SJCRH30 (cell line): ENCODE data around the gene EVX2. TPM values are rescaled to one million over a fixed set of nuclear protein-coding genes. Genes with fewer than 3 reads are reported as not detected.
A peak's percentile ranks its signal among the peaks of the same experiment; 100 is the strongest.

Source experiments
- DNase-seq, 2 experiments: peaks; one replicate each; pipeline ENCODE4 v3.0.0-alpha.2; 2015 to 2020
- H3K27ac ChIP-seq: fragments of 250-450 bp; sonication (Bioruptor Pico); 2 replicates; pipeline ENCODE4 v1.5.1; 2020; ENCODE audit warnings: mild to moderate bottlenecking, moderate library complexity
- H3K27me3 ChIP-seq: fragments of 250-450 bp; sonication (Bioruptor Pico); 2 replicates; pipeline ENCODE4 v1.5.1; 2020; ENCODE audit warnings: mild to moderate bottlenecking, moderate library complexity
- H3K36me3 ChIP-seq: fragments of 250-450 bp; sonication (Bioruptor Pico); 2 replicates; pipeline ENCODE4 v1.5.1; 2020; ENCODE audit warnings: mild to moderate bottlenecking, moderate library complexity
- H3K4me1 ChIP-seq: fragments of 250-450 bp; sonication (Bioruptor Pico); 2 replicates; pipeline ENCODE4 v1.5.1; 2020; ENCODE audit warnings: mild to moderate bottlenecking, moderate library complexity
- H3K4me3 ChIP-seq: fragments of 250-450 bp; sonication (Bioruptor Pico); 2 replicates; pipeline ENCODE4 v1.5.1; 2020; ENCODE audit warnings: mild to moderate bottlenecking, moderate library complexity
- H3K9me3 ChIP-seq: fragments of 250-450 bp; sonication (Bioruptor Pico); replicated peaks from 2 replicates; pipeline ENCODE4 v1.5.1; 2020; ENCODE audit warnings: mild to moderate bottlenecking, moderate library complexity
- total RNA-seq: library from RNA; depleted of rRNA; stranded (reverse); fragments of >200 nt; shearing (Covaris generic); gene quantifications from 2 replicates; pipeline ENCODE4 v1.2.3, GENCODE V29; 2014

EVX2 gene
- total RNA-seq, 1 experiment from 2014 or later, result not detected

- Histone ChIP-seq H3K4me3 (peak overlapping the region; percentile 73), H3K27ac (peak overlapping the region; percentile 65), H3K36me3 (no peaks in the 10 kb centered on the region), H3K9me3 (no peaks in the 10 kb centered on the region), H3K27me3 (no peaks in the 10 kb centered on the region), H3K4me1 (no peaks in the 10 kb centered on the region)
- no peak for DNase-seq
These were observed 14.1 kb upstream of the EVX2 start for GRCh38 chr2:176097820-176098365.

DNA sequence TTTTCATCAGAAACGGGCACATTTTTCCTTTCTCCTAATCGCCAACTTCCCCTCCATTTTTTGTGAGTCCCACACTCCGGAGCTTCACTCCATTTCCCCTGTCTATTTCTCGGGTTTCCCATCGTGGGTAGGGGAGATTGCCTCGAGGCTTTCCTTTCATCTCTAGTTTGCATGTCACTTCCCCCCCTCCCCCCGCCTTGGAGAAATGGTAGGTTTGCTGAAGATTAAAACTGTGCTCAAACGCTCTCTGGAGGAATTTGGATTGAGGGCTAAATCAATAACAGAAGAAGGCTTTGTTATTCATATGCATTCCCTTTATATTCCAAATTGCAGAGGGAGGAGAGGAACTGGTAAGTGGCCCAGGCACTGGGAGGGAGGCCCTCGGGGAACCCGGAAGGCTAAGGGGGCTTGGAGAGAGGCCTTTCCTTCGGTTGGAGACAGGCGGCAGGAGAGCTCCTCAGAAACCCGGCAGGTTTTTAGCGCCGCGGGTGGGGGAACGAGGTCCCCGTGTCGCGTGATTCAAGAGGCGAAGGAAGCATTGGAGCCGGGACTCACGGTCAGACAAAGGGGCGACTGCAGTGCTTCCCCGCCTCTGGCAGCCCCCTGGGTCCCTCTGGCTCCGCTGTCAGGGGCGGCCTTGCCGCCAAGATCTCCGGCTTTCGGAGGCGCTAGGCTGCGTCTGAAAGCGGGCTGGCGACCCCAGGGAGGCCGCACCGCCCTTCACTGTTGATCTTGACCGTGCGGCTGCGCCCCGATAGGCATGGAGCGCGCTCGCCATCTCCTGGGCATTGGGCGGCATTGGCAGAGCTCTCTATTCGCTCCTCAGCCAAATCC lies 13.4 kb upstream of the EVX2 start:
- H3K4me1 ChIP-seq, result no peaks in the 10 kb centered on the region
- H3K36me3 ChIP-seq, result no peaks in the 10 kb centered on the region
- peak overlapping the region; percentile 73 for H3K4me3 ChIP-seq
- H3K27ac ChIP-seq, result peak overlapping the region; percentile 65
- H3K27me3 ChIP-seq, result no peaks in the 10 kb centered on the region
- peak; percentile 85 to 95 for DNase-seq
- H3K9me3 ChIP-seq, result no peaks in the 10 kb centered on the region

- Histone ChIP-seq H3K27me3 (no peaks in the 10 kb centered on the region; the same call in 1 of the 2 replicates), H3K27ac (peak overlapping the region; percentile 65), H3K36me3 (no peaks in the 10 kb centered on the region), H3K4me1 (no peaks in the 10 kb centered on the region), H3K4me3 (peak overlapping the region; percentile 73), H3K9me3 (no peaks in the 10 kb centered on the region)
- DNase-seq, result peak in 1 of 2 experiments; percentile 44
These were observed 12.7 kb upstream of the EVX2 start for GRCh38 chr2:176096243-176096985.

GRCh38 chr2:176095421-176095820 lies 11.7 kb upstream of the EVX2 start:
- DNase-seq, result no peak
- Histone ChIP-seq H3K27me3 (no peaks in the 10 kb centered on the region; the same call in 1 of the 2 replicates), H3K27ac (no peak overlapping the region)

DNA sequence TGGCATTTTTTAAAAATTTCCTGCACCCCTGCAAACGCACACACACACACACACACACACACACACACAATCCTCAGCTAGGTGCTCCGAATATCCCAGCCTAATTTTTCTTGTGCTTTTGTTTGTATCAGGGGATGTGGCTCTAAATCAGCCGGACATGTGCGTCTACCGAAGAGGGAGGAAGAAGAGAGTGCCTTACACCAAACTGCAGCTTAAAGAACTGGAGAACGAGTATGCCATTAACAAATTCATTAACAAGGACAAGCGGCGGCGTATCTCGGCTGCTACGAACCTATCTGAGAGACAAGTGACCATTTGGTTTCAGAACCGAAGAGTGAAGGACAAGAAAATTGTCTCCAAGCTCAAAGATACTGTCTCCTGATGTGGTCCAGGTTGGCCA lies 10.6 kb upstream of the EVX2 start:
- Histone ChIP-seq H3K27me3 (no peaks in the 10 kb centered on the region; the same call in 1 of the 2 replicates), H3K9me3 (no peaks in the 10 kb centered on the region), H3K36me3 (no peaks in the 10 kb centered on the region), H3K4me1 (no peaks in the 10 kb centered on the region), H3K27ac (no peak overlapping the region), H3K4me3 (peak overlapping the region; percentile 67)
- no peak for DNase-seq

More at GRCh38 chr2:176095421-176095820, 11.7 kb upstream of the EVX2 start:
- H3K36me3 ChIP-seq, result no peaks in the 10 kb centered on the region
- no peaks in the 10 kb centered on the region for H3K4me1 ChIP-seq
- H3K4me3 ChIP-seq, result no peak overlapping the region
- no peaks in the 10 kb centered on the region for H3K9me3 ChIP-seq

- no peaks in the 10 kb centered on the region for H3K36me3 ChIP-seq
- H3K27ac ChIP-seq, result no peak overlapping the region
- H3K27me3 ChIP-seq, result no peaks in the 10 kb centered on the region; the same call in 1 of the 2 replicates
- H3K4me3 ChIP-seq, result peak overlapping the region; percentile 67
- DNase-seq, result no peak
- H3K4me1 ChIP-seq, result no peaks in the 10 kb centered on the region
- H3K9me3 ChIP-seq, result no peaks in the 10 kb centered on the region
These were observed 10.1 kb upstream of the EVX2 start for GRCh38 chr2:176093898-176094249.

DNA sequence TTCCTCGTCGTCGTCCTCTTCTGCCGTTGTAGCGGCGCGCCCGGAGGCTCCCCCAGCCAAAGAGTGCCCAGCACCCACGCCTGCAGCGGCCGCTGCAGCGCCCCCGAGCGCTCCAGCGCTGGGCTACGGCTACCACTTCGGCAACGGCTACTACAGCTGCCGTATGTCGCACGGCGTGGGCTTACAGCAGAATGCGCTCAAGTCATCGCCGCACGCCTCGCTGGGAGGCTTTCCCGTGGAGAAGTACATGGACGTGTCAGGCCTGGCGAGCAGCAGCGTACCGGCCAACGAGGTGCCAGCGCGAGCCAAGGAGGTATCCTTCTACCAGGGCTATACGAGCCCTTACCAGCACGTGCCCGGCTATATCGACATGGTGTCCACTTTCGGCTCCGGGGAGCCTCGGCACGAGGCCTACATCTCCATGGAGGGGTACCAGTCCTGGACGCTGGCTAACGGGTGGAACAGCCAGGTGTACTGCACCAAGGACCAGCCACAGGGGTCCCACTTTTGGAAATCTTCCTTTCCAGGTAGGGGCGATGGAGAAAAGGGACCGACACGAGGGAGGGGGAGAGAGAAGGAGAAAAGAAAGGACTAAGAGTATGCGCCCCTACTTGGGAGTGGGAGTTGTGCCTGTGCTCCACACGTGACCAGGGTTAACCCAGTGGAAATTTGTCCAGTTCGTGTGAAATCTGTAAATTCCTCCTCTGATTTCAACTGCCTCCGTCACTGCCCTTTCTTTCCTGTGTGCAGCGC lies 9.6 kb upstream of the EVX2 start:
- peak; percentile 60 to 69 for DNase-seq

DNA sequence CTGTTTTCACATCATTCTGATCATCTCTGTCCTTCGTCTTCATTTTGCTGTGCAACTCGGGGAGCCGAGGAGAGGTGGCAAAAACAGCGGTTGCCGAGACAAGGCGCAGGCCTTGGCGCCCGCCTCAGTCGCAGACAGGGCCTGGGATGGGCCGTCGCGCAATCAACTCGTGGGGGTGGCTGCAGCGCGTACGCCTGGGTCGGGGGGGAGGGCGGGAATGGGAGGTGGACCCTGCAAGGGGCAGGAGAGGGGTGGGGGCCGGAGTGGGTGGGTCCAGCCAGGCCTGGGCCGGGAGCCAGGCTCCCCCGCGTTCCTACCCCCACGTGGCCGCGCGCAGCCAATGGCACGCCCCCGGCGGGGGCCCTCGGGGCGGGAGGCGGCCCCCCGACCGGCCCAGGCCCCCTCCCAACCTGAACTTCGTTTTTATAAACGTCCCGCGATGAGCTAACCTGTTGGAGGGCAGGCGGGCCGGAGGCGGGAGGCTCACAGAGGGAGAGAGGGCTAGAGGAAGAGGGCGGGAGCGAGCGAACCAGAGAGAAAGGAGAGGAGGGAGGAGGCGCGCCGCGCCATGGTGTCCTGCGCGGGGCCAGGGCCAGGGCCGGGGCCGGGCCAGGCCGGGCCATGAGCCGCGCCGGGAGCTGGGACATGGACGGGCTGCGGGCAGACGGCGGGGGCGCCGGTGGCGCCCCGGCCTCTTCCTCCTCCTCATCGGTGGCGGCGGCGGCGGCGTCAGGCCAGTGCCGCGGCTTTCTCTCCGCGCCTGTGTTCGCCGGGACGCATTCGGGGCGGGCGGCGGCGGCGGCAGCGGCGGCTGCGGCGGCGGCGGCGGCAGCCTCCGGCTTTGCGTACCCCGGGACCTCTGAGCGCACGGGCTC lies 8.7 kb upstream of the EVX2 start, which contains the start of gene HOXD13:
TSS of gene HOXD13 (plus strand) at position 452 of the 875 bp plus-strand sequence. CDS start at position 622, 170 bp downstream.
- peak within 1 kb of the TSS; percentile 67 for H3K4me3 ChIP-seq

More for the DNA sequence above, 9.6 kb upstream of the EVX2 start:
- Histone ChIP-seq H3K27me3 (no peaks in the 10 kb centered on the region; the same call in 1 of the 2 replicates), H3K36me3 (no peaks in the 10 kb centered on the region), H3K27ac (no peak overlapping the region), H3K4me3 (peak overlapping the region; percentile 67), H3K4me1 (no peaks in the 10 kb centered on the region), H3K9me3 (no peaks in the 10 kb centered on the region)

DNA sequence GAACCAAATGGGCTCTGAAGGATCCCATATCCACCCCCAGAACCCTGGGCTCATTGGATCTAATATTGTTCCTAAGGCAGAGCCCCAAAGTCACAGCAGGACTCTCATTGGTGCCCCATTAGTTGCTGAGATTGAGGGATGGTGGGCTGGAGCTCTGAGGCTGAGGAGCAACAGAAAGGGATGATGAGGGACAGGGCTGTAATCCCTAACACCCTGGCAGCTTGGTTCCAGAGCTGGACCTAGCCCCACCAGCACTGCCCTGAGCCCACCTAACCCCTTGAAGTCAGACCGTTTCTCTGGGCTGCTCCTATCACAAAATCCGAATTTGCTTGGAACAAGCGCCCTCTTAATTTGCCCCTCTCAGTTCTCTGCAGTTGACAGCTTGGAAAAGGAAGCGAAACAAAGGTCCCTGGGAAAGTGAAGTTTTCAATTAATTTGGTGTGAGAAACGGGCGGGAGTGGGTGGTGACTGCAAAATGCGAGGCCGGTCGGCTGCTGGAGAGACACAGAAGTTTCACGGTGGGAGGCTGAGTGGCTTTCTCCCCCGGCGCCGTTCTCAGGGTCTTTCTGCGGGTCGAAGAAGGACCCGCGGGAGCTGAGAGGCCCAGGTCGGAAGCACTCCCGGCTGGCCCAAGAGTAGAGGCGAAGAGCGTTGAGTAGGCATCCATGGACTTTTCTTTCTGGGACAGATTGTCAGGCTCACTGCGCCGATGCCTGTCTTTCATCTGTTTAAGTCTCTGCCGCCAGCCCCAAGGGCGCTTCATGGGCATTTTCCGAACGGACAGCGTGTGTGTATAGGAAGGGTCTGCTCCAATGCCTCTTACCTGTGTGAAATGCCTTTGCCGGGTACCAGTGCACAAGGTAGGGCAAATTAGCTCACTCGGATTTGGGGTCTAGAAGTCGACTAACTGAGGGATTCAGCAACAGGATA lies 7.8 kb upstream of the EVX2 start:
- Histone ChIP-seq H3K9me3 (no peaks in the 10 kb centered on the region), H3K27ac (no peak overlapping the region), H3K4me1 (no peaks in the 10 kb centered on the region), H3K27me3 (no peaks in the 10 kb centered on the region; the same call in 1 of the 2 replicates), H3K4me3 (no peak overlapping the region), H3K36me3 (no peaks in the 10 kb centered on the region)
- DNase-seq, result no peak

More for the DNA sequence above, 8.7 kb upstream of the EVX2 start, which contains the start of gene HOXD13:
- Histone ChIP-seq H3K4me1 (no peaks in the 10 kb centered on the region), H3K9me3 (no peaks in the 10 kb centered on the region), H3K36me3 (no peaks in the 10 kb centered on the region), H3K27me3 (no peaks in the 10 kb centered on the region; the same call in 1 of the 2 replicates), H3K27ac (no peak within 1 kb of the TSS)
- peak; percentile 65 to 66 for DNase-seq

GRCh38 chr2:176090862-176091261 lies 7.1 kb upstream of the EVX2 start:
- DNase-seq, result no peak
- Histone ChIP-seq H3K4me1 (no peaks in the 10 kb centered on the region), H3K27me3 (no peaks in the 10 kb centered on the region; the same call in 1 of the 2 replicates), H3K9me3 (no peaks in the 10 kb centered on the region), H3K4me3 (no peak overlapping the region), H3K27ac (no peak overlapping the region), H3K36me3 (no peaks in the 10 kb centered on the region)

DNA sequence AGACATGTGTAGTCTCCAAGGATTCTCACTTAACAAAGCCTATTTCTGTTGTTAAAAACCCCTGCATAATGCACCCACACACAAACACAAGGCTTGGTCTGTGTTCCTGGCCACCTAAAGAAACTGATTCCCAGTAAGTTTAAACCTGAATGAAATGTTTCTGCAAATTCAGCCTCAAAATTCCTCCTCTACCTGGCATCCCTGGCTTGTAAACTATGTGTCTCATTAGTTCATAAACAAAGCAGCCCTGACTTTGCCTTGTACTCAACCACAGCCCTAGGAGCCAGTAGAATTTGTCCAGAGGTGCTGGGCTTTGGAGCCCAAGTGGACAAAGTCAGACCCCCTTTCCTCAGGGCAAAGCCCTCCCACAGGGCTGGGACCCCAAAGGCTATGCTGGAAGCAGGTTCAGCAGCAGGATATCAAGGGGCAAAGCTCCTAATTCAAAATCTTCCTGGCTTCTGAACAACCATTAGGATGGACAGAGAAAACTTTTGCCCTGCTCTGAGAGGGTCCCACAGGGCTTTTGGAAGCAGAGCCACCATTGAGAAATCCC lies 6.2 kb upstream of the EVX2 start:
- no peaks in the 10 kb centered on the region for H3K4me1 ChIP-seq
- no peaks in the 10 kb centered on the region for H3K36me3 ChIP-seq
- no peak overlapping the region for H3K4me3 ChIP-seq
- H3K27me3 ChIP-seq, result no peaks in the 10 kb centered on the region; the same call in 1 of the 2 replicates
- no peaks in the 10 kb centered on the region for H3K9me3 ChIP-seq
- DNase-seq, result no peak
- no peak overlapping the region for H3K27ac ChIP-seq
